Type B pancreatic cell (in vitro differentiated cells): ENCODE measurements around the gene TDRD15. TPM values are rescaled to one million over a fixed set of nuclear protein-coding genes. Genes with fewer than 3 reads are reported as not detected.

Experiments
- DNase-seq: peaks from one replicate; pipeline ENCODE4 v3.0.0; 2021; ENCODE audit warnings: mixed read lengths; ENCODE audit not compliant: unreplicated experiment; ENCODE audit errors: extremely low spot score
- H3K27ac Mint-ChIP-seq: 2 replicates; pipeline ENCODE4 v1.8.0; 2021; ENCODE audit warnings: mild to moderate bottlenecking, mixed read lengths
- H3K27me3 Mint-ChIP-seq: 2 replicates; pipeline ENCODE4 v1.8.0; 2021; ENCODE audit warnings: mixed read lengths
- H3K36me3 Mint-ChIP-seq: 2 replicates; pipeline ENCODE4 v1.8.0; 2021; ENCODE audit warnings: mixed read lengths
- H3K4me1 Mint-ChIP-seq: one replicate; pipeline ENCODE4 v1.8.0; 2021; ENCODE audit warnings: mixed read lengths; ENCODE audit not compliant: unreplicated experiment
- H3K4me3 Mint-ChIP-seq: 2 replicates; pipeline ENCODE4 v1.8.0; 2021; ENCODE audit warnings: mild to moderate bottlenecking, mixed read lengths
- H3K9me3 Mint-ChIP-seq: 2 replicates; pipeline ENCODE4 v1.8.0; 2021; ENCODE audit warnings: mixed read lengths
- total RNA-seq: library from RNA; stranded (reverse); gene quantifications from 2 replicates; pipeline ENCODE4 v1.2.1, GENCODE V29; 2021; ENCODE audit warnings: low replicate concordance
- TF ChIP-seq, protein P1 (sequence below): fragments of 200-600 bp; sonication (generic); conservative IDR thresholded peaks from 2 replicates; pipeline ENCODE4 v1.5.0; 2021; ENCODE audit warnings: antibody characterized with exemption, mild to moderate bottlenecking

TDRD15 gene
- total RNA-seq, 1 donor from 2014 or later: 0.17 TPM

DNA sequence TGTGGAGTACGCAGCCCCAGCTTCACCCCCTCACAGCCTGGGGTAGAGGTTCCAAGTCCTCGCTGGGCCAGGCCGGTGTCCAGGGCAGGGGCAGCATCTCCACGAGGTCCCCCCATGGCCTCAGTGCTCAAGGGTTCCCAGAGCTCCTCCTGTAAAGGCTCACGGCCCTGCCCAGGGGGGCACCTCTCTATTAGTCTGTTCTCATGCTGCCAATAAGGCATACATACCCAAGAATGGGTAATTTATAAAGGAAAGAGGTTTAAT is 38.8 kb downstream of the TDRD15 start:
- Mint-ChIP-seq H3K36me3 (no peaks in the 10 kb centered on the region), H3K27ac (no peak overlapping the region), H3K9me3 (no peaks in the 10 kb centered on the region), H3K4me1 (no peaks in the 10 kb centered on the region), H3K4me3 (no peak overlapping the region), H3K27me3 (peaks cover 3% of the 10 kb centered on the region)
- TF ChIP-seq, protein P1, sequence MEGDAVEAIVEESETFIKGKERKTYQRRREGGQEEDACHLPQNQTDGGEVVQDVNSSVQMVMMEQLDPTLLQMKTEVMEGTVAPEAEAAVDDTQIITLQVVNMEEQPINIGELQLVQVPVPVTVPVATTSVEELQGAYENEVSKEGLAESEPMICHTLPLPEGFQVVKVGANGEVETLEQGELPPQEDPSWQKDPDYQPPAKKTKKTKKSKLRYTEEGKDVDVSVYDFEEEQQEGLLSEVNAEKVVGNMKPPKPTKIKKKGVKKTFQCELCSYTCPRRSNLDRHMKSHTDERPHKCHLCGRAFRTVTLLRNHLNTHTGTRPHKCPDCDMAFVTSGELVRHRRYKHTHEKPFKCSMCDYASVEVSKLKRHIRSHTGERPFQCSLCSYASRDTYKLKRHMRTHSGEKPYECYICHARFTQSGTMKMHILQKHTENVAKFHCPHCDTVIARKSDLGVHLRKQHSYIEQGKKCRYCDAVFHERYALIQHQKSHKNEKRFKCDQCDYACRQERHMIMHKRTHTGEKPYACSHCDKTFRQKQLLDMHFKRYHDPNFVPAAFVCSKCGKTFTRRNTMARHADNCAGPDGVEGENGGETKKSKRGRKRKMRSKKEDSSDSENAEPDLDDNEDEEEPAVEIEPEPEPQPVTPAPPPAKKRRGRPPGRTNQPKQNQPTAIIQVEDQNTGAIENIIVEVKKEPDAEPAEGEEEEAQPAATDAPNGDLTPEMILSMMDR: no peak
- DNase-seq: no peak

DNA sequence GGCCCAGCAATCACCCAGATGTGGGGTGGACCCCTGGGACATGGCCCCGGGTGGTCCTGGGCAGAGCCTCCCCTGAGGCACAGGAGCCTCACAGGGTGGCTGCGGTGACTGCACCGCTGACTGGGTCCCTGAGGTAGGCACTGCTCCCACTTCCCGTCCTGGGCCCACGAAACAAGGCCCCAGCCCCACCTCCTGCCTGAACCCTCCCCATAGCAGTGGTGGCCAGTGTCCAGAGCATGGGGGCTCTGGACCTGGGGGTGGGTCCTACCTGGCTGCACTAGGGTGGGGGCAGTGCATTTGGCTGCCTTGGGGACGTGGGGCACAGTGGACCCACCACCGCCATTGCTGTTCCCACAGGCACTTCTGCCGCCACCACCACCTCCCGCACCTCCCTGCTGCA is 39.4 kb downstream of the TDRD15 start:
- H3K27me3 Mint-ChIP-seq: peaks cover 3% of the 10 kb centered on the region
- H3K4me1 Mint-ChIP-seq: no peaks in the 10 kb centered on the region
- H3K4me3 Mint-ChIP-seq: no peak overlapping the region
- TF ChIP-seq, protein P1: no peak
- no peaks in the 10 kb centered on the region for H3K36me3 Mint-ChIP-seq
- H3K9me3 Mint-ChIP-seq: no peaks in the 10 kb centered on the region
- no peak overlapping the region for H3K27ac Mint-ChIP-seq
- DNase-seq: no peak

DNA sequence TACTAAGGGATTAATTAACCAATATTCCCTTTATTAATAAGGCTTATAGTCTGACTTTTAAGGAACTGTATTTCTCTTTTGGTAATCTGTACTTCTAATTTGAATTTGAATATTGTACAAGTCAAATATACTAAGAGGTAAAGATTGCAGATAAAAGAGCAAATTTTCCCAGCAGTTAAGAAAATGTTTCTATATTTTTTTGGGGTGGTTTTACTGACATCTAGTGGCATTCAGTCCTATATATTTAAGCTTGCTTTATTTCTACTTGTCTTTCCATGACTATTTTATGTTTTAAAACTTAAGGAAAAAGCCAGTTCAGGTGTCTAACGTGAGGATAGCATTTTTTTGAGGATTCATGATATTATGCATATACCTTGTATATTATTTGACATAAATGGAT is 41.6 kb downstream of the TDRD15 start:
- Mint-ChIP-seq H3K27me3 (no peaks in the 10 kb centered on the region), H3K9me3 (no peaks in the 10 kb centered on the region), H3K4me3 (no peak overlapping the region), H3K36me3 (no peaks in the 10 kb centered on the region), H3K4me1 (no peaks in the 10 kb centered on the region), H3K27ac (no peak overlapping the region)
- no peak for DNase-seq
- TF ChIP-seq, protein P1: peak; percentile 60

DNA sequence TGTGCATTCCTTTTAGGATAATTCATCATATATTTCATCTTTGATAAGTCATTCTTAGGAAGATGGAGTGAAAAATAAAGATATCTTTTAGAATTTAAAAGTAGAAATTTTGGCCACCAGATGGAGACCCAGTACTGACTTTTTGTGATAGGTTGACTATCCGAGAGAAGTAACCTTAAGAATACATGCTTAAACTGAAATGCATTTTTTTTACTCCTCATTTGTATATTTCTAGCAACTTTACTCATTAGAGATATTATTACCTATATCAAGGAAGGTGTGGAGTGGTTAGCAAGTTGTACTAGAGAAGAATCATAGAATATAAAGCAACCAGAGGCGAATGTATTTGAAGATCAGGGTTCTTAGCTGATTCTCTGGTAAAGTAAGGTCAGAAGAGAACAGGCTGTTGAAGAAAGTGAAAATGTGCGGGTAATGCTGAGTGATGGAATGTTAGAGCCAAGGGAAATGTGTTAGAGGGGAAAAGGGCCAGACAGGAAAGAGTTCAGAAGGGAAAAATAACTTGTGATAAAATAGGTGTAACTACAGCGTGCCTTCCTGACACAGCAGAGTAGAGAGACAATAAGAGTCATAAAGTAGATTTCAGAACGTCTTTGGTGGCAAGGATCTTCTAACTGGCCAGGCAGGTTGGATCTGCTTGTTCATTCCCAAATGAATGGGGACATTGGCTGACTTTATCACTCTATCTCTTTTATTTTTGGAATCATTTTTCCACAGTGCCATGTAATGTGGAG is 52.3 kb downstream of the TDRD15 start:
- H3K4me3 Mint-ChIP-seq: no peak overlapping the region
- H3K27me3 Mint-ChIP-seq: peaks cover 7% of the 10 kb centered on the region
- H3K4me1 Mint-ChIP-seq: no peaks in the 10 kb centered on the region
- no peak overlapping the region for H3K27ac Mint-ChIP-seq
- H3K9me3 Mint-ChIP-seq: no peaks in the 10 kb centered on the region
- TF ChIP-seq, protein P1: peak; percentile 74
- no peak for DNase-seq
- no peaks in the 10 kb centered on the region for H3K36me3 Mint-ChIP-seq

DNA sequence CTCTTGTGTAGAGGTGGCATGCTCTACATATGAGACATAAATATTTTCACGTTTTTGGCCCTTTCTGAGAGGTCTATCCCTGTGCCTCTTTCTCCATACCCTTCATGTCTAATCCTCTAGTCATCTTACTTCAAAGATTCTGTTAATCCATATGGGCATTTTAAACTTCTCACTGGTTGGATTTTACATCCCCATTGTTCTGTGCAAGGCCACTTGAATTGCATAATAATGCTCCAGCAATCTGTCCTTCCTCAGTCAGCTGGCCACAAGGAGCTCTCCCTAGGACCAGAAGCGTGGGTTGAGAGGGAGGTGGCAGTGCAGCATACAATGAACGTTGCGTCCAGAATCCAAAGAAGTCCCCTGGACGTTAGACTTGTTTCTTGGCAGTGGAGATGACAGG is 58.2 kb downstream of the TDRD15 start:
- Mint-ChIP-seq H3K27ac (no peak overlapping the region), H3K4me1 (no peaks in the 10 kb centered on the region), H3K9me3 (no peaks in the 10 kb centered on the region), H3K27me3 (peaks cover 3% of the 10 kb centered on the region), H3K4me3 (no peak overlapping the region), H3K36me3 (no peaks in the 10 kb centered on the region)
- DNase-seq: no peak
- TF ChIP-seq, protein P1: no peak

DNA sequence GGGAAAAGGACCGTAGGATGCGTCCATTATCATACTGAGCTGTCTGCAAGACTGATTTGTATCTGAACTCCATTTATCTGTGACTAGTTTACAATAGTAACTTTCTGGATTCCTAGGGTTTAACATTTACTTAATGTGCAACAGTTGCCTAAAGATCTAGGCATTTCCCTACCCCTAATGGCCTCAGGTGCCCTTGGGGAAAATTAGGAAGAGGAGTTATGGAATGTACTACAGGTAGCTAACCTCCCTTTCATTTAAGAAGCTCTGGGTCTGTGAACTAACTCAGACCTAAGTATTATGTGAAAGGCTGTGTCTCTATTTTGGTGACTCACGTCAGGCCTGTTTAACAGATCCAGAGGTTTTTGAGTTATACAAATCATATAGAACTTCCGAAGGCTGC is 59.5 kb downstream of the TDRD15 start:
- Mint-ChIP-seq H3K4me1 (no peaks in the 10 kb centered on the region), H3K9me3 (no peaks in the 10 kb centered on the region), H3K4me3 (no peak overlapping the region), H3K27ac (no peak overlapping the region), H3K27me3 (peaks cover 3% of the 10 kb centered on the region), H3K36me3 (no peaks in the 10 kb centered on the region)
- DNase-seq: no peak
- TF ChIP-seq, protein P1: no peak
